Measurements from ENCODE around the gene LRP3.

LRP3 gene

DNA sequence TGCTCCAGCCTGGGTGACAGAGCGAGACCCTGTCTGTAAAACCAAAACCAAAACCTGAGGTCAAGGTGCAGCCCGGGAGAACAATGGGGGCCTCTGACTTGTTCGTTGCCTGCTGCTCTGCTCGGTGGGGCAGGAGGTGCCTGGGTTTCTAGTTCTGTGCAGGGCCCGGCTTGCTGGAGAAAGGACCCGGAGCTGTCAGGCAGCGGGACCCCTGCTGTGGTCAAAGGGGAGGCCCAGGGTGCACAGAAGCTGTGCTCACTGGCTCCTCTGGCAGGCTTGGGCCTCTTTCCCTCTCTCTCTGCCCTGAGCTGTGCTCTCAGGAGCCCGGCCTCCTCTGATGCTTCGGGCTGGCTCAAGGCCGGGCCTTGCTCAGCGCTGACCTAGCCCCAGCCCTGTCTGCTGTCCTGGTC, 3.5 kb downstream of the LRP3 start:
- TF ChIP-seq, protein P1, sequence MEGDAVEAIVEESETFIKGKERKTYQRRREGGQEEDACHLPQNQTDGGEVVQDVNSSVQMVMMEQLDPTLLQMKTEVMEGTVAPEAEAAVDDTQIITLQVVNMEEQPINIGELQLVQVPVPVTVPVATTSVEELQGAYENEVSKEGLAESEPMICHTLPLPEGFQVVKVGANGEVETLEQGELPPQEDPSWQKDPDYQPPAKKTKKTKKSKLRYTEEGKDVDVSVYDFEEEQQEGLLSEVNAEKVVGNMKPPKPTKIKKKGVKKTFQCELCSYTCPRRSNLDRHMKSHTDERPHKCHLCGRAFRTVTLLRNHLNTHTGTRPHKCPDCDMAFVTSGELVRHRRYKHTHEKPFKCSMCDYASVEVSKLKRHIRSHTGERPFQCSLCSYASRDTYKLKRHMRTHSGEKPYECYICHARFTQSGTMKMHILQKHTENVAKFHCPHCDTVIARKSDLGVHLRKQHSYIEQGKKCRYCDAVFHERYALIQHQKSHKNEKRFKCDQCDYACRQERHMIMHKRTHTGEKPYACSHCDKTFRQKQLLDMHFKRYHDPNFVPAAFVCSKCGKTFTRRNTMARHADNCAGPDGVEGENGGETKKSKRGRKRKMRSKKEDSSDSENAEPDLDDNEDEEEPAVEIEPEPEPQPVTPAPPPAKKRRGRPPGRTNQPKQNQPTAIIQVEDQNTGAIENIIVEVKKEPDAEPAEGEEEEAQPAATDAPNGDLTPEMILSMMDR (IDR thresholded peaks at IDR 0.05; ENCODE audit: insufficient read depth, low read length, missing control alignments) = no peak
- H3K4me3 ChIP-seq (ENCODE audit: low read depth, low read length) = no peak overlapping the region
- POLR2A ChIA-PET = no interaction called here
- CTCF ChIA-PET = interaction anchor here (0.7 to 4.9 kb wide), 4 partner anchors 12 to 72 kb away, joined by 3 to 66 read pairs (median 4); no protein-coding TSS in a partner anchor
- DNase-seq (ENCODE audit: low read depth, low spot score) = no peak

GRCh38 chr19:33198169-33198568, 4.0 kb downstream of the LRP3 start:
- TF ChIP-seq, protein P1 (IDR thresholded peaks at IDR 0.05; ENCODE audit: insufficient read depth, low read length, missing control alignments) = no peak
- no peak for DNase-seq (ENCODE audit: low read depth, low spot score)
- ChIA-PET CTCF (interaction anchor here (0.7 to 4.9 kb wide), 4 partner anchors 13 to 72 kb away, joined by 3 to 66 read pairs (median 4); no protein-coding TSS in a partner anchor), POLR2A (no interaction called here)
- no peak overlapping the region for H3K4me3 ChIP-seq (ENCODE audit: low read depth, low read length)

DNA sequence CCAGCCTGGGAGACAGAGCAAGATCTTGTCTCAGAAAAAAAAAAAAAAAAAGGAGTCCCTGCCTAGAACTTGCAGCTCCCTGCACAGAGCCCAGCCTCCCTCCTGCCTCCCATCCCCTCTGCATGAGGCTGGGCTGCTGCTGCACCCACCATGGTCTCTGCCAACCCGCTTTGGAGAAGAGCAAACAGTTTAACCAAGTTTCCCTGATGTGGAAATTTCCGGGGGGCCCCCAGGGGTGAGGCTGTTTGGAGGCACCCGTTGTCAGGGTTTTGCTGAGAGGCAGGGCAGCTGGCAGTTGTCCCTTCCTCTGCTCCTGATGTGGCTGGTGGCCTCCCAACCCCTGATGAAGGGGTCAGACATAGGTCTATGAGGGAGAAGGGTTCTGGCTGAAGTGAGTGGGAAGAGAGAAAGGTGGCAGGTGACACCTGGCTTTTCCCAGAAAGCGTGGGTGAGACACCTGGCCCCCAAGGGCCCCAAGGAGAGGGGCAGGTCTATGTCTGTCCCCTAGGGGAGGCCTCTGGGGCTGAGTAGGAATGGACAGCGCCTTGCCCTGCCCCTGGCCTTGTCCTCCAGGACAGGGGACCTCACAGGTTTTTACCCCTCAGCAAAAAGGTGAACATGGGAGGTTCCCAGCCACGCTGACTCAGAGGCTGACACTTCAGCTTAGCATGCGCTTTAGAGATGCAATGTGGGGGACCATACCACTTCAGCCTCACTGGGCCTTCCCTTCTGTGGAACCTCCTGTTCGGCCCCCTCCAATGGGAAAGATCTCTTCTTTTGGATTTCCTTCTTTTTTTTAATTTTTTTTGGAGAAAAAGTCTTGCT, 5.5 kb downstream of the LRP3 start:
- POLR2A ChIA-PET = no interaction called here
- H3K4me3 ChIP-seq (ENCODE audit: low read depth, low read length) = no peak overlapping the region
- TF ChIP-seq, protein P1 (IDR thresholded peaks at IDR 0.05; ENCODE audit: insufficient read depth, low read length, missing control alignments) = no peak
- no peak for DNase-seq (ENCODE audit: low read depth, low spot score)
- CTCF ChIA-PET = interaction anchor here (1.0 to 4.9 kb wide), 2 partner anchors 14 to 15 kb away, joined by 5 to 66 read pairs; no protein-coding TSS in a partner anchor

GRCh38 chr19:33201473-33201872, 7.3 kb downstream of the LRP3 start:
- H3K4me3 ChIP-seq (ENCODE audit: low read depth, low read length) = no peak overlapping the region
- ChIA-PET POLR2A (no interaction called here), CTCF (no interaction called here)
- no peak for DNase-seq (ENCODE audit: low read depth, low spot score)
- TF ChIP-seq, protein P1 (IDR thresholded peaks at IDR 0.05; ENCODE audit: insufficient read depth, low read length, missing control alignments) = no peak

- H3K4me3 ChIP-seq (ENCODE audit: low read depth, low read length) = no peak overlapping the region
- ChIA-PET CTCF (interaction anchor here (1.2 kb wide), 1 partner anchor 18 kb away, joined by 4 read pairs; no protein-coding TSS in a partner anchor), POLR2A (no interaction called here)
- TF ChIP-seq, protein P1 (IDR thresholded peaks at IDR 0.05; ENCODE audit: insufficient read depth, low read length, missing control alignments) = no peak
- DNase-seq (ENCODE audit: low read depth, low spot score) = no peak
These were observed 7.9 kb downstream of the LRP3 start for GRCh38 chr19:33201886-33202545.

Data from AG04449 (cell line).